ENCODE results near the gene SHLD2. TPM values are rescaled to one million over a fixed set of nuclear protein-coding genes. Genes with fewer than 3 reads are reported as not detected.

The SHLD2 gene
- 25.0 TPM for total RNA-seq (2013)
- 10 to 100 TPM; 10.2 to 16.3 (median 16.2) TPM for polyA plus RNA-seq
- polyA minus RNA-seq, result 9.6 and 12.4 TPM in 2 replicates
- 23.4 to 84.3 (median 51.4) reads per million in 11 experiments for total RNA-seq

GRCh38 chr10:87094373-87095235 is at the start of gene SHLD2, which contains the start of gene GLUD1:
TSS of gene SHLD2 (plus strand) at chr10:87095206. CDS start at chr10:87151355, 56,149 bp downstream.
TSS of gene GLUD1 (minus strand) at chr10:87094843. CDS start at chr10:87094769, 74 bp downstream.
- peak within 1 kb of the TSS; percentile 90 to 94 for H3K27ac ChIP-seq (ENCODE audit: low read depth in 1 of 2, low read length in 2 of 2)
- Mint-ChIP-seq H3K4me3 (peak within 1 kb of the TSS; percentile 88 to 90), H3K27me3 (ENCODE audit: low read depth in 3 of 3) (no peaks in the 10 kb centered on the region), H3K27ac (peak within 1 kb of the TSS; percentile 88 to 98 (median 97)), H3K36me3 (peaks cover 16 to 30% of the 10 kb centered on the region in 2 donors), H3K9me3 (no peaks in the 10 kb centered on the region), H3K4me1 (peaks cover 39% of the 10 kb centered on the region)
- peak within 1 kb of the TSS; percentile 92 for H3K4me2 ChIP-seq (replicated peaks; ENCODE audit: extremely low read depth, low read length, poor library complexity, severe bottlenecking)
- DNase-seq, result peak; percentile 81 to 92 (median 88)
- H3K4me1 ChIP-seq (ENCODE audit: control insufficient read depth in 1 of 2, insufficient read depth in 2 of 2, low read length in 2 of 2), result peaks cover 38 to 48% of the 10 kb centered on the region in 2 donors
- H4K20me1 ChIP-seq (ENCODE audit: insufficient read depth, low read length), result peaks cover 45% of the 10 kb centered on the region
- H3K9ac ChIP-seq (ENCODE audit: insufficient read depth, low read length, poor library complexity, severe bottlenecking), result peak within 1 kb of the TSS; percentile 95
- TF ChIP-seq, protein P1, sequence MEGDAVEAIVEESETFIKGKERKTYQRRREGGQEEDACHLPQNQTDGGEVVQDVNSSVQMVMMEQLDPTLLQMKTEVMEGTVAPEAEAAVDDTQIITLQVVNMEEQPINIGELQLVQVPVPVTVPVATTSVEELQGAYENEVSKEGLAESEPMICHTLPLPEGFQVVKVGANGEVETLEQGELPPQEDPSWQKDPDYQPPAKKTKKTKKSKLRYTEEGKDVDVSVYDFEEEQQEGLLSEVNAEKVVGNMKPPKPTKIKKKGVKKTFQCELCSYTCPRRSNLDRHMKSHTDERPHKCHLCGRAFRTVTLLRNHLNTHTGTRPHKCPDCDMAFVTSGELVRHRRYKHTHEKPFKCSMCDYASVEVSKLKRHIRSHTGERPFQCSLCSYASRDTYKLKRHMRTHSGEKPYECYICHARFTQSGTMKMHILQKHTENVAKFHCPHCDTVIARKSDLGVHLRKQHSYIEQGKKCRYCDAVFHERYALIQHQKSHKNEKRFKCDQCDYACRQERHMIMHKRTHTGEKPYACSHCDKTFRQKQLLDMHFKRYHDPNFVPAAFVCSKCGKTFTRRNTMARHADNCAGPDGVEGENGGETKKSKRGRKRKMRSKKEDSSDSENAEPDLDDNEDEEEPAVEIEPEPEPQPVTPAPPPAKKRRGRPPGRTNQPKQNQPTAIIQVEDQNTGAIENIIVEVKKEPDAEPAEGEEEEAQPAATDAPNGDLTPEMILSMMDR (IDR thresholded peaks at IDR 0.05), result no peak
- no peaks in the 10 kb centered on the region for H3K27me3 ChIP-seq (ENCODE audit: control insufficient read depth in 2 of 2, insufficient read depth in 2 of 2, low read length in 2 of 2)
- peaks cover 72% of the 10 kb centered on the region for H3K79me2 ChIP-seq (ENCODE audit: insufficient read depth, low read length)
- H2AFZ ChIP-seq (ENCODE audit: insufficient read depth, low read depth, low read length, poor library complexity, severe bottlenecking), result peak within 1 kb of the TSS; percentile 91
- no peaks in the 10 kb centered on the region for H3K9me3 ChIP-seq (replicated peaks in 1 of 2; ENCODE audit: control insufficient read depth in 1 of 2, insufficient read depth in 1 of 2, low read length in 2 of 2)
- H3K4me3 ChIP-seq (replicated peaks in 1 of 3; ENCODE audit: low read depth in 2 of 3, low read length in 3 of 3), result peak within 1 kb of the TSS; percentile 61 to 87 (median 75)
- intact Hi-C loops (cut with micrococcal nuclease), result loop anchor here (5.0 to 10.0 kb wide), 2 partner anchors 120 to 122 kb away; no protein-coding TSS in a partner anchor
- H3K36me3 ChIP-seq (replicated peaks in 1 of 2; ENCODE audit: control insufficient read depth in 1 of 2, insufficient read depth in 2 of 2, low read length in 2 of 2), result peaks cover 5 to 25% of the 10 kb centered on the region in 2 donors
- WGBS (ENCODE audit: insufficient coverage), result under 1% methylated on average over 75 of the region's 111 CpGs

- DNase-seq, result no peak
- TF ChIP-seq, protein P1 (IDR thresholded peaks at IDR 0.05), result no peak
- Mint-ChIP-seq H3K27ac (no peak overlapping the region), H3K9me3 (no peaks in the 10 kb centered on the region), H3K4me1 (no peaks in the 10 kb centered on the region), H3K4me3 (no peak overlapping the region), H3K27me3 (ENCODE audit: low read depth in 3 of 3) (peaks cover 0 to 2% (median 0%) of the 10 kb centered on the region in 3 donors), H3K36me3 (peaks cover 42 to 58% of the 10 kb centered on the region in 2 donors)
- Histone ChIP-seq H3K79me2 (ENCODE audit: insufficient read depth, low read length) (no peaks in the 10 kb centered on the region), H3K9ac (ENCODE audit: insufficient read depth, low read length, poor library complexity, severe bottlenecking) (no peak overlapping the region), H3K27ac (ENCODE audit: low read depth in 1 of 2, low read length in 2 of 2) (no peak overlapping the region), H4K20me1 (ENCODE audit: insufficient read depth, low read length) (no peaks in the 10 kb centered on the region), H3K9me3 (replicated peaks in 1 of 2; ENCODE audit: control insufficient read depth in 1 of 2, insufficient read depth in 1 of 2, low read length in 2 of 2) (no peaks in the 10 kb centered on the region), H3K4me3 (replicated peaks in 1 of 3; ENCODE audit: low read depth in 2 of 3, low read length in 3 of 3) (no peak overlapping the region), H3K4me2 (replicated peaks; ENCODE audit: extremely low read depth, low read length, poor library complexity, severe bottlenecking) (no peak overlapping the region), H3K36me3 (replicated peaks in 1 of 2; ENCODE audit: control insufficient read depth in 1 of 2, insufficient read depth in 2 of 2, low read length in 2 of 2) (peaks cover 36 to 50% of the 10 kb centered on the region in 2 donors), H2AFZ (ENCODE audit: insufficient read depth, low read depth, low read length, poor library complexity, severe bottlenecking) (no peak overlapping the region), H3K4me1 (ENCODE audit: control insufficient read depth in 1 of 2, insufficient read depth in 2 of 2, low read length in 2 of 2) (no peaks in the 10 kb centered on the region), H3K27me3 (ENCODE audit: control insufficient read depth in 2 of 2, insufficient read depth in 2 of 2, low read length in 2 of 2) (no peaks in the 10 kb centered on the region)
- intact Hi-C loops (cut with micrococcal nuclease), result no loop called here
- 93% methylated on average over 3 of the region's 6 CpGs for WGBS (ENCODE audit: insufficient coverage)
Observed at GRCh38 chr10:87045434-87045938, 49.5 kb upstream of the SHLD2 start.

All from CD14-positive monocyte (primary cell).